ENCODE results near the gene CYP4B1. TPM values are rescaled to one million over a fixed set of nuclear protein-coding genes. Genes with fewer than 3 reads are reported as not detected.
"Not testable (repeated sequence)": the region's sequence is repeated elsewhere in the genome, so short reads cannot be mapped to it uniquely, and the experiment has no call there.

Gene CYP4B1
- not detected for polyA plus RNA-seq (2012; ENCODE audit: insufficient read depth, insufficient read length)

- DNase-seq (ENCODE audit: low read depth, low spot score), result no peak
- no peak within 1 kb of the TSS for H3K4me3 ChIP-seq (ENCODE audit: low read length)
Measured at GRCh38 chr1:46798810-46799209, at the start of gene CYP4B1. Gene CYP4B1, plus strand, starts transcription at chr1:46799046. Its CDS starts 36 bp downstream, at chr1:46799082.

- no peak for DNase-seq (ENCODE audit: low read depth, low spot score)
- H3K4me3 ChIP-seq (ENCODE audit: low read length), result no peak overlapping the region
Measured at GRCh38 chr1:46749404-46749803, 49.4 kb upstream of the CYP4B1 start.

GRCh38 chr1:46749921-46750404, 48.9 kb upstream of the CYP4B1 start:
- DNase-seq (ENCODE audit: low read depth, low spot score), result no peak
- H3K4me3 ChIP-seq (ENCODE audit: low read length), result no peak overlapping the region

GRCh38 chr1:46753985-46754384, 44.9 kb upstream of the CYP4B1 start:
- no peak overlapping the region for H3K4me3 ChIP-seq (ENCODE audit: low read length)
- DNase-seq (ENCODE audit: low read depth, low spot score), result no peak

- not testable (repeated sequence) for H3K4me3 ChIP-seq (ENCODE audit: low read length); DNase-seq (ENCODE audit: low read depth, low spot score)
Measured at GRCh38 chr1:46754707-46755106, 44.1 kb upstream of the CYP4B1 start.

DNA sequence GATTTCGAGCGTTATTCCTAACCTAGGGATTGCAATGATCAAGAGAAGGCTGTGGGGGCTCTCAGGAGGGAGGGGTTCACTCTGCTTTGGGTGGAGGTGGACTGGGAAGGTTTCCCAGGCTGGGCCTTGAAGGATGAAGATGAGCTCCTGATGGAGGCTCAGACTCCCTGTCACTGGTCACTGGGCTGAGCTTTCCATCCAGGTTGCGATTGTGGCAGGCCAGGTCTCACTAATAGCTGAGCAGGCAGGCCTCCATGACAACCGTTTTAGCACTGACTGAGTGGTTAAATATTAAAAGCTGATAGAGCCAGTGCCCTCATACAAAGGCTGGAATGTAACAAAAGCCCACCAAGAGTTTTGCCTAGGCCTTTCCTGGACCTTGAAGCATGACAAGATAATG, 43.7 kb upstream of the CYP4B1 start:
- DNase-seq (ENCODE audit: low read depth, low spot score), result no peak
- H3K4me3 ChIP-seq (ENCODE audit: low read length), result no peak overlapping the region

- no peak for DNase-seq (ENCODE audit: low read depth, low spot score)
Measured at GRCh38 chr1:46757247-46757955, 41.4 kb upstream of the CYP4B1 start.

GRCh38 chr1:46757956-46758528, 40.8 kb upstream of the CYP4B1 start:
- no peak overlapping the region for H3K4me3 ChIP-seq (ENCODE audit: low read length)
- DNase-seq (ENCODE audit: low read depth, low spot score), result no peak

More at GRCh38 chr1:46757247-46757955, 41.4 kb upstream of the CYP4B1 start:
- no peak overlapping the region for H3K4me3 ChIP-seq (ENCODE audit: low read length)

- H3K4me3 ChIP-seq (ENCODE audit: low read length), result no peak overlapping the region
- no peak for DNase-seq (ENCODE audit: low read depth, low spot score)
Measured at GRCh38 chr1:46760558-46761166, 38.2 kb upstream of the CYP4B1 start.

- DNase-seq (ENCODE audit: low read depth, low spot score), result no peak
Measured at GRCh38 chr1:46761740-46762139, 37.1 kb upstream of the CYP4B1 start.

DNA sequence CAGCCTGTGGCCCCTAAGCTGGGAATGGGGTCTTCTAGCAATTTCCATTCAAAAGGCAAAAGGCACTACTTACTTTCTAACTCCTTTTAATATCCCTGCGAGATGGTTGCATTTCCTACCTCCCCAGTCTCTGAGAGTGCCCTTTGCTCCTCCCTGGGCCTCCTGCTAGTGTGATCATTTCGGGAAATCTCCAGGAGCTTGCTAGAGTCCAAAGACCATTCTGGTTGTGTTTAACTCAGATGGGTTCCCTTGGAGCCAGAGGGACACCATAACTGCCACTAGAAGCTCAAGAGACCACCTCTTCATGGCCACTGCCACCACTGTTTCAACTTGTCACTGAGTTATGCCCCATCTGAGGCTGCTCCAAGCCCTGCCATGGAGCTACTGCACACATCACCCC, 34.4 kb upstream of the CYP4B1 start:
- no peak overlapping the region for H3K4me3 ChIP-seq (ENCODE audit: low read length)
- no peak for DNase-seq (ENCODE audit: low read depth, low spot score)

More at GRCh38 chr1:46761740-46762139, 37.1 kb upstream of the CYP4B1 start:
- no peak overlapping the region for H3K4me3 ChIP-seq (ENCODE audit: low read length)

DNA sequence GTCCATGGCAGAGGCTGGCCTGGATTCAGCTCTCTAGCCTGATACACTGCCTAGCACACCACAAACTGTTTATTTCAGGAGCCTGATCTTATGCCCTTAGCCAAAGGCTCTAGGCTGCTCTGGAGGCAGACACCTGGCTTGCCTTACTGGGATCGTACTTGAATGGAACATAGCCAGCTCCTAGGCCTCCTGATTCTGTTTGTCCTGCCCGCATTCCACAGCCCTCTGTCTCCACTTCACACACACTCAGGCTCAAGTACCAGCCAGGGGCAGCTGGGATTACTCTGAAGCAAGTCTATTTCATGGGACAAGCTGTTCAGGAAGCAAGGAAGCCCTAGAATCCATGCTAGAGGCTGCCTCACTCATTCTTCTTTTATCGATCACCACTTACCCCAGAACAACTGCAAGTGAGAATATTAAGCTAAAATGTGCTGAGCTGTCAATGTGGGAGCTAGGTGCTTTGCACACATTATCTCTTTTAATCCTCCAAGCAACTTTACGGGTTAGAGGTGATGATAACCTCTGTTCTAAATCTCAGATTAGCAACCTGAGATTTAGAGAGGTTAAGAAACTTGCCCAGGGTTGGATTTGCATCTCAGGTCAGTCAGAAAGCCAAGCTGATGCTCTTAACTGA, 31.1 kb upstream of the CYP4B1 start:
- no peak for DNase-seq (ENCODE audit: low read depth, low spot score)
- no peak overlapping the region for H3K4me3 ChIP-seq (ENCODE audit: low read length)

DNA sequence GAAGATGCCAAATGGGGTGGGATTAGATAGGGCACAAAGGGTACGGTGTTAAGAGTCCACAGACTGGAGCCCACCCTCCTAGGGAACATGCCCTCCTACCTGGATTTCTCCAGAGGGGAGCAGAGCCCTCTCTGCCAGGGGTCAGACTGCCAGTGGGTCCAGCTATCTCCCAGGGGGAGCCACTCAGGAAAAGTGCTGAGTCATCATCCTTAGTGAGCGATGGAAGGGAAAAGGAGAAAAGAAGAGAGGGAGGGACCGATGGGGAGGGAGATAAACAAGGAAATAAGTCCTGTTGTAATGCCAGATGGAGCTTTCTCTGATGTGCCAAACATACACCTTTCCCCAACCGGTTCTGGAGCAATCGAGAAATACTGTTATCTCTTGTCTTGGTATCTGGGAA, 30.4 kb upstream of the CYP4B1 start:
- H3K4me3 ChIP-seq (ENCODE audit: low read length), result no peak overlapping the region
- no peak for DNase-seq (ENCODE audit: low read depth, low spot score)

- H3K4me3 ChIP-seq (ENCODE audit: low read length), result no peak overlapping the region
- no peak for DNase-seq (ENCODE audit: low read depth, low spot score)
Measured at GRCh38 chr1:46769028-46769740, 29.7 kb upstream of the CYP4B1 start.

- no peak overlapping the region for H3K4me3 ChIP-seq (ENCODE audit: low read length)
- DNase-seq (ENCODE audit: low read depth, low spot score), result no peak
Measured at GRCh38 chr1:46770541-46770940, 28.3 kb upstream of the CYP4B1 start.

DNA sequence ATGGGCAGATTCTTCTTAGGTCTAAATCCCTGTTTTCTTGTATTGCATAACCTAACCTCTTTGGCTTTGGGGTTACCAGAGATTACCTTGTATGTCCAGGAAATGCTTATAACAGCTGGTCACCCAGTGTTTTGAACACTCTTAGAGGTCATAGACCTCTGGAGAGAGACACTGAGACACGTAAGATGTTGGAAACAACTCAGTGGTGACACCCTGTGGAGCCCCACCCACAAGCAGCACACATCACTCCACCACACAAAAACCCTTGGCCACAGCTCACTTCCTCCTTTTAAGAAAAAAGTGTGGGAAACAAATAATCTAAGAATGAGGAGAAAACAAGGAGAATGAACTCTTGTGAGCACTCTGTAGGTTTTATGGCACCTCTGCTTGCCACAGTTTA, 26.3 kb upstream of the CYP4B1 start:
- DNase-seq (ENCODE audit: low read depth, low spot score), result peak; percentile 18
- H3K4me3 ChIP-seq (ENCODE audit: low read length), result no peak overlapping the region

GRCh38 chr1:46774297-46774696, 24.5 kb upstream of the CYP4B1 start:
- no peak overlapping the region for H3K4me3 ChIP-seq (ENCODE audit: low read length)
- DNase-seq (ENCODE audit: low read depth, low spot score), result no peak

GRCh38 chr1:46778456-46778855, 20.4 kb upstream of the CYP4B1 start:
- not testable (repeated sequence) for DNase-seq (ENCODE audit: low read depth, low spot score); H3K4me3 ChIP-seq (ENCODE audit: low read length)

- no peak for DNase-seq (ENCODE audit: low read depth, low spot score)
- no peak overlapping the region for H3K4me3 ChIP-seq (ENCODE audit: low read length)
Measured at GRCh38 chr1:46784666-46785065, 14.2 kb upstream of the CYP4B1 start.

Data from Jurkat, Clone E6-1 (cell line).